ENCODE results near the gene SLC8A2.
"Not testable (repeated sequence)": the region's sequence is repeated elsewhere in the genome, so short reads cannot be mapped to it uniquely, and the experiment has no call there.

The SLC8A2 gene

GRCh38 chr19:47402504-47402903 lies 69.2 kb downstream of the SLC8A2 start:
- H3K27me3 ChIP-seq, result peaks cover 96% of the 10 kb centered on the region
- H3K9me3 ChIP-seq, result no peaks in the 10 kb centered on the region
- no peaks in the 10 kb centered on the region for H3K36me3 ChIP-seq
- no peaks in the 10 kb centered on the region for H3K4me1 ChIP-seq (ENCODE audit: control insufficient read depth in 1 of 2, insufficient read depth in 1 of 2, low read depth in 1 of 2, low read length in 1 of 2)
- H3K4me3 ChIP-seq (ENCODE audit: low read depth in 1 of 2, low read length in 1 of 2), result no peak overlapping the region
- TF ChIP-seq CTCF (IDR thresholded peaks at IDR 0.05), result no peak
- H3K27ac ChIP-seq, result no peak overlapping the region

- no peaks in the 10 kb centered on the region for H3K9me3 ChIP-seq
- peaks cover 76% of the 10 kb centered on the region for H3K27me3 ChIP-seq
- no peak overlapping the region for H3K4me3 ChIP-seq (ENCODE audit: low read depth in 1 of 2, low read length in 1 of 2)
- no peaks in the 10 kb centered on the region for H3K4me1 ChIP-seq (ENCODE audit: control insufficient read depth in 1 of 2, insufficient read depth in 1 of 2, low read depth in 1 of 2, low read length in 1 of 2)
- H3K27ac ChIP-seq, result no peak overlapping the region
- TF ChIP-seq CTCF (IDR thresholded peaks at IDR 0.05), result no peak
- no peaks in the 10 kb centered on the region for H3K36me3 ChIP-seq
Measured at GRCh38 chr19:47398707-47399597, 72.7 kb downstream of the SLC8A2 start.

- peaks cover 32% of the 10 kb centered on the region for H3K27me3 ChIP-seq
- no peaks in the 10 kb centered on the region for H3K9me3 ChIP-seq
- peak; percentile 97 for TF ChIP-seq CTCF (IDR thresholded peaks at IDR 0.05)
- no peaks in the 10 kb centered on the region for H3K36me3 ChIP-seq
- peak overlapping the region in 1 of 2 experiments; percentile 44 for H3K4me3 ChIP-seq (ENCODE audit: low read depth in 1 of 2, low read length in 1 of 2)
- H3K4me1 ChIP-seq (ENCODE audit: control insufficient read depth in 1 of 2, insufficient read depth in 1 of 2, low read depth in 1 of 2, low read length in 1 of 2), result peaks cover 50 to 52% of the 10 kb centered on the region in 2 experiments
- H3K27ac ChIP-seq, result peak overlapping the region; percentile 94
Measured at GRCh38 chr19:47391510-47392223, 80.0 kb downstream of the SLC8A2 start.

- H3K9me3 ChIP-seq, result no peaks in the 10 kb centered on the region
- H3K27me3 ChIP-seq, result peaks cover 32% of the 10 kb centered on the region
- peak overlapping the region; percentile 40 to 44 for H3K4me3 ChIP-seq (ENCODE audit: low read depth in 1 of 2, low read length in 1 of 2)
- H3K36me3 ChIP-seq, result no peaks in the 10 kb centered on the region
- peaks cover 58 to 60% of the 10 kb centered on the region in 2 experiments for H3K4me1 ChIP-seq (ENCODE audit: control insufficient read depth in 1 of 2, insufficient read depth in 1 of 2, low read depth in 1 of 2, low read length in 1 of 2)
- no peak for TF ChIP-seq CTCF (IDR thresholded peaks at IDR 0.05)
- H3K27ac ChIP-seq, result peak overlapping the region; percentile 94
Measured at GRCh38 chr19:47390533-47391488, 80.9 kb downstream of the SLC8A2 start.

GRCh38 chr19:47389150-47389556 lies 82.5 kb downstream of the SLC8A2 start:
- no peaks in the 10 kb centered on the region for H3K36me3 ChIP-seq
- peak overlapping the region; percentile 94 for H3K27ac ChIP-seq
- H3K9me3 ChIP-seq, result no peaks in the 10 kb centered on the region
- H3K4me3 ChIP-seq (ENCODE audit: low read depth in 1 of 2, low read length in 1 of 2), result peak overlapping the region; percentile 40 to 44
- peaks cover 75 to 77% of the 10 kb centered on the region in 2 experiments for H3K4me1 ChIP-seq (ENCODE audit: control insufficient read depth in 1 of 2, insufficient read depth in 1 of 2, low read depth in 1 of 2, low read length in 1 of 2)
- TF ChIP-seq CTCF (IDR thresholded peaks at IDR 0.05), result peak; percentile 16
- peaks cover 18% of the 10 kb centered on the region for H3K27me3 ChIP-seq

- not testable (repeated sequence) for H3K9me3 ChIP-seq
- Histone ChIP-seq H3K27ac (peak overlapping the region; percentile 94), H3K4me1 (ENCODE audit: control insufficient read depth in 1 of 2, insufficient read depth in 1 of 2, low read depth in 1 of 2, low read length in 1 of 2) (peaks cover 79 to 81% of the 10 kb centered on the region in 2 experiments)
Measured at GRCh38 chr19:47388721-47389120, 83.0 kb downstream of the SLC8A2 start.

GRCh38 chr19:47387623-47388022 lies 84.1 kb downstream of the SLC8A2 start:
- Histone ChIP-seq H3K4me1 (ENCODE audit: control insufficient read depth in 1 of 2, insufficient read depth in 1 of 2, low read depth in 1 of 2, low read length in 1 of 2) (peaks cover 90 to 92% of the 10 kb centered on the region in 2 experiments), H3K4me3 (ENCODE audit: low read depth in 1 of 2, low read length in 1 of 2) (peak overlapping the region; percentile 0 to 44), H3K27ac (peak overlapping the region; percentile 94)
- H3K9me3 ChIP-seq, H3K27me3 ChIP-seq, H3K36me3 ChIP-seq: not testable (repeated sequence)

More at GRCh38 chr19:47388721-47389120, 83.0 kb downstream of the SLC8A2 start:
- peaks cover 14% of the 10 kb centered on the region for H3K27me3 ChIP-seq
- peak overlapping the region; percentile 40 to 44 for H3K4me3 ChIP-seq (ENCODE audit: low read depth in 1 of 2, low read length in 1 of 2)
- not testable (repeated sequence) for H3K36me3 ChIP-seq
